Heart left ventricle (tissue), 16 donors: ENCODE results near the gene HSF4. TPM values are rescaled to one million over a fixed set of nuclear protein-coding genes. Genes with fewer than 3 reads are reported as not detected.
A peak's percentile ranks its signal among the peaks of the same experiment; 100 is the strongest.

ENCODE experiments used
- ATAC-seq, 4 donors: fragments of 200-7000 bp; cut with Tn5 transposase; one replicate each; pipeline ENCODE4 v1.9.1; 2020 to 2022; ENCODE audit warnings: moderate library complexity in 4 of 4, mild to moderate bottlenecking in 3 of 4, moderate number of reproducible peaks in 1 of 4
- DNase-seq, 5 donors: peaks; one replicate each; pipeline ENCODE4 v3.0.0-alpha.2; 2020
- H3K27ac ChIP-seq, 12 donors: fragments of 200-600 bp; sonication (generic) in 4 of 12; one replicate each; pipeline versions ENCODE4 v1.5.0 to v1.8.0; 2016 to 2022; ENCODE audit warnings: mild to moderate bottlenecking in 2 of 12
- H3K27me3 ChIP-seq, 9 donors: fragments of 200-600 bp; sonication (generic) in 2 of 9; one replicate each; pipeline versions ENCODE4 v1.5.1 to v1.8.0; 2016 to 2022; ENCODE audit warnings: mild to moderate bottlenecking in 3 of 9
- H3K36me3 ChIP-seq, 9 donors: fragments of 200-600 bp; sonication (generic) in 2 of 9; one replicate each; pipeline versions ENCODE4 v1.5.0 to v1.8.0; 2018 to 2022; ENCODE audit warnings: mild to moderate bottlenecking in 2 of 9
- H3K4me1 ChIP-seq, 12 donors: fragments of 200-600 bp; sonication (generic) in 4 of 12; one replicate each; pipeline versions ENCODE4 v1.5.0 to v1.8.0; 2016 to 2022; ENCODE audit warnings: mild to moderate bottlenecking in 3 of 12
- H3K4me3 ChIP-seq, 12 donors: fragments of 200-600 bp; sonication (generic) in 4 of 12; one replicate each; pipeline versions ENCODE4 v1.5.0 to v1.8.0; 2017 to 2022; ENCODE audit warnings: mild to moderate bottlenecking in 9 of 12, moderate library complexity in 4 of 12
- H3K9me3 ChIP-seq, 12 donors: fragments of 200-600 bp; sonication (generic) in 4 of 12; one replicate each; pipeline versions ENCODE4 v1.5.0 to v1.8.0; 2016 to 2022; ENCODE audit warnings: mild to moderate bottlenecking in 1 of 12
- POLR2A ChIP-seq, 2 donors: fragments of 450-650 bp; IDR thresholded peaks; one replicate each; pipeline ENCODE4 v1.6.1; 2017; ENCODE audit warnings: antibody characterized with exemption in 2 of 2, mild to moderate bottlenecking in 2 of 2, moderate library complexity in 2 of 2
- WGBS, 4 donors: extraction: QIAGEN DNeasy Blood & Tissue Kit in 2 of 4; methylation state at CpG; one replicate each; pipeline versions ENCODE4 v1.1.5 to v1.1.7; 2013 to 2018; 5-methylcytosine and 5-hydroxymethylcytosine counted together
- intact Hi-C, 10 donors: fragments of 100-400 bp; cut with DNase I; formaldehyde crosslinking; loops; one replicate each; pipeline versions ENCODE4 v1.11.1 to v1.14.2; 2022
- polyA plus RNA-seq, 2 donors: library from polyadenylated mRNA; stranded (reverse); fragments of 200-250 nt; gene quantifications; one replicate each; pipeline ENCODE4 v1.2.3, GENCODE V29; 2013
- total RNA-seq, 9 donors: library from RNA; depleted of rRNA in 2 of 9; stranded (reverse); fragments of >200 nt in 2 of 9; fragmentation: NEBNext Ultra II Directional in 3 of 9; extraction: Animal tissue kit (Norgen Biotek cat#: 25700) in 3 of 9; gene quantifications; one replicate each; pipeline versions ENCODE4 v1.1.0 to v1.2.4, GENCODE V29; 2016 to 2023
- TF ChIP-seq, protein P1 (sequence below), 12 donors: fragments of 200-600 bp; sonication (generic) in 4 of 12; IDR thresholded peaks; one replicate each; pipeline versions ENCODE4 v1.5.0 to v1.8.0; 2018 to 2022; ENCODE audit warnings: antibody characterized with exemption in 12 of 12, mild to moderate bottlenecking in 5 of 12
- donor health status: ischemic (EF 13 %, LVEDD 7.1; RV severe dilation, severe dysfunction).
- donor health status: healthy with polysubstance abuse.
- donor health status: DM: no; HTN: yes; CAD: no.
- donor health status: DM: no; HTN: no; CAD: no.
- donor health status: ischemic (EF 25% LVEDD 6.9; RV normal size, moderate dysfunction).
- donor health status: ischemic (EF 25% LVEDD 5.7; RV mildly dilated, moderate dysfunction).
- donor health status: healthy.
- donor health status: DM: yes; HTN: yes; CAD: no.
- donor health status: ischemic (EF 35%, LVEDD 5.7; RV mildly dilated, moderate dysfunction).
- donor health status: nonischemic (EF 11% LVEDD 7.7; RV severe dilation, severe dysfunction).
- donor health status: DM: yes; HTN: yes; CAD: no.
- donor health status: PGD.
- donor health status: ischemic (EF 29% LVEDD 5.4; RV normal size, mild dysfunction).
- donor health status: nonischemic (EF 23%, LVEDD 6.1; RV moderate dilation, normal function).

The HSF4 gene
- total and polyA plus RNA-seq, 11 donors = 5.9 to 62.5 (median 35.4) TPM

GRCh38 chr16:67158637-67159600 lies 5.6 kb upstream of the HSF4 start:
- Histone ChIP-seq H3K4me1 (peaks cover 0 to 65% (median 52%) of the 10 kb centered on the region in 12 donors), H3K36me3 (peaks cover 0 to 5% (median 0%) of the 10 kb centered on the region in 9 donors), H3K27me3 (peaks cover 0 to 25% (median 0%) of the 10 kb centered on the region in 9 donors), H3K9me3 (no peaks in the 10 kb centered on the region), H3K4me3 (peak overlapping the region; percentile 75 to 98 (median 97)), H3K27ac (peak overlapping the region; percentile 36 to 94 (median 83))
- intact Hi-C loops = loop anchor here in 6 of 10 donors (1.0 to 10.0 kb wide), 6 partner anchors 26 to 264 kb away; partner anchors contain the start of genes CBFB (in 1 of the 6) and PHAF1 (in 1 of the 6)
- WGBS, 4 donors = 7 to 11% (median 8%) methylated on average over 30 to 34 of the region's 34 CpGs
- no peak for TF ChIP-seq POLR2A (IDR thresholded peaks at IDR 0.05)
- TF ChIP-seq, protein P1, sequence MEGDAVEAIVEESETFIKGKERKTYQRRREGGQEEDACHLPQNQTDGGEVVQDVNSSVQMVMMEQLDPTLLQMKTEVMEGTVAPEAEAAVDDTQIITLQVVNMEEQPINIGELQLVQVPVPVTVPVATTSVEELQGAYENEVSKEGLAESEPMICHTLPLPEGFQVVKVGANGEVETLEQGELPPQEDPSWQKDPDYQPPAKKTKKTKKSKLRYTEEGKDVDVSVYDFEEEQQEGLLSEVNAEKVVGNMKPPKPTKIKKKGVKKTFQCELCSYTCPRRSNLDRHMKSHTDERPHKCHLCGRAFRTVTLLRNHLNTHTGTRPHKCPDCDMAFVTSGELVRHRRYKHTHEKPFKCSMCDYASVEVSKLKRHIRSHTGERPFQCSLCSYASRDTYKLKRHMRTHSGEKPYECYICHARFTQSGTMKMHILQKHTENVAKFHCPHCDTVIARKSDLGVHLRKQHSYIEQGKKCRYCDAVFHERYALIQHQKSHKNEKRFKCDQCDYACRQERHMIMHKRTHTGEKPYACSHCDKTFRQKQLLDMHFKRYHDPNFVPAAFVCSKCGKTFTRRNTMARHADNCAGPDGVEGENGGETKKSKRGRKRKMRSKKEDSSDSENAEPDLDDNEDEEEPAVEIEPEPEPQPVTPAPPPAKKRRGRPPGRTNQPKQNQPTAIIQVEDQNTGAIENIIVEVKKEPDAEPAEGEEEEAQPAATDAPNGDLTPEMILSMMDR (IDR thresholded peaks at IDR 0.05) = no peak
- DNase-seq (peak in 2 of 5 donors; percentile 59 to 62), ATAC-seq (no peak)

DNA sequence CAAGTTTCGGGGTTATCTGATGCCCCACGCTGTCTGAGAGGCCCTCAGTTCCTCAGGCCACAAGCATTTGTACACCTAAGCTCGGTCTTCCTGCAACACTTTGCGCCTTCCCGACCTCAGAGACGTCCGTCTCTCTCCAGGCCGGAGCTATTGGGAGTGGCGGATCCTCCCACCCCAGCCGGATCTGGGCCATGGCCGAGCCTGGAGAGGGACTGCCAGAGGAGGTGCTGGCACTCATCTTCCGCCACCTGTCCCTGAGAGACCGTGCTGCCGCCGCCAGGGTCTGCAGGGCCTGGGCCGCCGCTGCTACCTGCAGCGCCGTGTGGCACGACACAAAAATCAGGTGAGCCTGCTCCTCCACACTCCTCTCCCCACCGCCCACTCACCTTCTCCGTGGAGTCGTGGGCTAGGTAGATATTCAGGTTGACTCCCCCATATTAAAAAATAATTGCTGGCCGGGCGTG lies 2.9 kb upstream of the HSF4 start:
- Histone ChIP-seq H3K27ac (peak overlapping the region in 11 of 12 donors; percentile 17 to 88 (median 83)), H3K4me1 (peaks cover 0 to 71% (median 55%) of the 10 kb centered on the region in 12 donors), H3K36me3 (no peaks in the 10 kb centered on the region), H3K9me3 (no peaks in the 10 kb centered on the region), H3K4me3 (peak overlapping the region in 10 of 12 donors; percentile 75 to 98 (median 97)), H3K27me3 (peaks cover 0 to 48% (median 7%) of the 10 kb centered on the region in 9 donors)
- intact Hi-C loops = loop anchor here in 1 of 10 donors (2.0 kb wide), 1 partner anchor 21 kb away; the partner anchor contains the start of gene MATCAP1
- TF ChIP-seq, protein P1 (IDR thresholded peaks at IDR 0.05) = no peak
- no peak for TF ChIP-seq POLR2A (IDR thresholded peaks at IDR 0.05)
- WGBS, 4 donors = 33 to 43% (median 36%) methylated on average over 25 of the region's 25 CpGs
- DNase-seq (peak in 3 of 5 donors; percentile 64 to 82 (median 70)), ATAC-seq (peak; percentile 1 to 51 (median 24))

DNA sequence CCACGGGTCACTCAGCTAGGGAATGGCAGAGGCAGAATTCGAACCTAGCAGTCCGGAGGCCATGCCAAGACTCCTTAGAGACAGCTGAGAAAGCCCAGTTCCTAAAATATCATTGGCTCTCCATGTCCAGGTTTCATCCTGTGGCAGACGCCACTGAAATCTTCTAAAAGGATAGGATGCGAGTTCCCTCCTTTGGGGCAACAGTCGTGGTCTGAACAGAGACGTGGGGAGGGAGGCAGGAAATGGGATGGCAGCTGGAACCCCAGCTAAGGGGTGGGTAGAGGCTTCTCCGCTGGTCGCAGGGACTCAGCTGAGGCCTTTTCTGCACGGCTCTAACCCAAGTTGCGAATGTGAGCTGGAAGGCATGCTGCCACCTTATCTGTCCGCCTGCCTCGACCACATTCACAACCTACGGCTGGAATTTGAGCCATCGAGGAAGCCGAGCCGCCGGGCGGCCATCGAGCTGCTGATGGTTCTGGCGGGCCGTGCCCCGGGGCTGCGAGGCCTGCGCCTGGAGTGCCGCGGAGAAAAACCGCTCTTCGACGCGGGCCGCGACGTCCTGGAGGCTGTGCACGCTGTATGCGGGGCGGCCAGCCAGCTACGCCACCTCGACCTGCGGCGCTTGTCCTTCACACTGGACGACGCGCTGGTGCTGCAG lies 1.9 kb upstream of the HSF4 start:
- DNase-seq (peak in 2 of 5 donors; percentile 39 to 59), ATAC-seq (no peak)
- intact Hi-C loops = no loop called here
- Histone ChIP-seq H3K36me3 (no peaks in the 10 kb centered on the region), H3K9me3 (no peaks in the 10 kb centered on the region), H3K27ac (peak overlapping the region in 11 of 12 donors; percentile 59 to 86 (median 81)), H3K27me3 (peaks cover 0 to 58% (median 7%) of the 10 kb centered on the region in 9 donors), H3K4me1 (peaks cover 0 to 71% (median 55%) of the 10 kb centered on the region in 12 donors), H3K4me3 (peak overlapping the region in 11 of 12 donors; percentile 13 to 63 (median 52))
- 13 to 45% (median 29%) methylated on average over 20 to 44 of the region's 44 CpGs for WGBS, 4 donors
- TF ChIP-seq, protein P1 (IDR thresholded peaks at IDR 0.05) = no peak
- TF ChIP-seq POLR2A (IDR thresholded peaks at IDR 0.05) = no peak
